Measurements from ENCODE around the gene RASL10A. TPM values are rescaled to one million over a fixed set of nuclear protein-coding genes. Genes with fewer than 3 reads are reported as not detected.

Gene RASL10A
- total RNA-seq, 1 donor from 2014 or later = 2.2 TPM

- intact Hi-C loops (cut with DNase I) = loop anchor here (10.0 kb wide), 1 partner anchor 45 kb away; no protein-coding TSS in a partner anchor
- ATAC-seq (no peak), DNase-seq (ENCODE audit: low spot score) (peak; percentile 63)
These were observed 6.0 kb downstream of the RASL10A start for GRCh38 chr22:29309332-29310064.

GRCh38 chr22:29308791-29309262 lies 6.7 kb downstream of the RASL10A start:
- no peak for DNase-seq (ENCODE audit: low spot score)
- ATAC-seq = no peak
- intact Hi-C loops (cut with DNase I) = loop anchor here (10.0 kb wide), 1 partner anchor 46 kb away; no protein-coding TSS in a partner anchor

GRCh38 chr22:29308148-29308790 lies 7.2 kb downstream of the RASL10A start:
- no peak for ATAC-seq
- peak; percentile 58 for DNase-seq (ENCODE audit: low spot score)
- intact Hi-C loops (cut with DNase I) = loop anchor here (10.0 kb wide), 1 partner anchor 47 kb away; no protein-coding TSS in a partner anchor

GRCh38 chr22:29307596-29308147 lies 7.8 kb downstream of the RASL10A start:
- no peak for DNase-seq (ENCODE audit: low spot score)
- no peak for ATAC-seq
- intact Hi-C loops (cut with DNase I) = loop anchor here (10.0 kb wide), 1 partner anchor 47 kb away; no protein-coding TSS in a partner anchor

- peak; percentile 90 for DNase-seq (ENCODE audit: low spot score)
- intact Hi-C loops (cut with DNase I) = loop anchor here (10.0 kb wide), 1 partner anchor 48 kb away; no protein-coding TSS in a partner anchor
- ATAC-seq = peak; percentile 64
These were observed 8.5 kb downstream of the RASL10A start for GRCh38 chr22:29306835-29307595.

- DNase-seq (ENCODE audit: low spot score) = peak; percentile 90
- intact Hi-C loops (cut with DNase I) = loop anchor here (10.0 kb wide), 1 partner anchor 48 kb away; no protein-coding TSS in a partner anchor
- ATAC-seq = peak; percentile 80
These were observed 9.2 kb downstream of the RASL10A start, which contains the start of gene GAS2L1 for GRCh38 chr22:29306175-29306834. GAS2L1 (plus strand) TSS chr22:29306650; CDS start chr22:29308106, 1,456 bp downstream.

GRCh38 chr22:29305836-29306174 lies 9.7 kb downstream of the RASL10A start:
- intact Hi-C loops (cut with DNase I) = loop anchor here (10.0 kb wide), 1 partner anchor 49 kb away; no protein-coding TSS in a partner anchor

GRCh38 chr22:29302681-29303465 lies 12.6 kb downstream of the RASL10A start:
- intact Hi-C loops (cut with DNase I) = loop anchor here (10.0 kb wide), 1 partner anchor 52 kb away; no protein-coding TSS in a partner anchor
- ATAC-seq = no peak
- DNase-seq (ENCODE audit: low spot score) = peak; percentile 61

More at GRCh38 chr22:29305836-29306174, 9.7 kb downstream of the RASL10A start:
- DNase-seq (ENCODE audit: low spot score) (no peak), ATAC-seq (no peak)

- intact Hi-C loops (cut with DNase I) = loop anchor here (10.0 kb wide), 1 partner anchor 52 kb away; no protein-coding TSS in a partner anchor
- ATAC-seq (no peak), DNase-seq (ENCODE audit: low spot score) (no peak)
These were observed 13.2 kb downstream of the RASL10A start for GRCh38 chr22:29302402-29302680.

GRCh38 chr22:29301716-29302401 lies 13.6 kb downstream of the RASL10A start:
- DNase-seq (ENCODE audit: low spot score) = no peak
- ATAC-seq = no peak
- intact Hi-C loops (cut with DNase I) = loop anchor here (10.0 kb wide), 1 partner anchor 53 kb away; no protein-coding TSS in a partner anchor

GRCh38 chr22:29300807-29301601 lies 14.5 kb downstream of the RASL10A start:
- intact Hi-C loops (cut with DNase I) = loop anchor here (10.0 kb wide), 1 partner anchor 54 kb away; no protein-coding TSS in a partner anchor
- ATAC-seq = no peak
- no peak for DNase-seq (ENCODE audit: low spot score)

GRCh38 chr22:29300467-29300806 lies 15.1 kb downstream of the RASL10A start:
- ATAC-seq (no peak), DNase-seq (ENCODE audit: low spot score) (no peak)
- intact Hi-C loops (cut with DNase I) = loop anchor here (10.0 kb wide), 1 partner anchor 54 kb away; no protein-coding TSS in a partner anchor

GRCh38 chr22:29299136-29299900 lies 16.2 kb downstream of the RASL10A start:
- intact Hi-C loops (cut with DNase I) = no loop called here
- DNase-seq (ENCODE audit: low spot score) = no peak
- ATAC-seq = no peak

- ATAC-seq = no peak
- intact Hi-C loops (cut with DNase I) = no loop called here
- no peak for DNase-seq (ENCODE audit: low spot score)
These were observed 16.9 kb downstream of the RASL10A start for GRCh38 chr22:29298641-29299040.

GRCh38 chr22:29292379-29292778 lies 23.1 kb downstream of the RASL10A start:
- intact Hi-C loops (cut with DNase I) = no loop called here
- DNase-seq (ENCODE audit: low spot score) (no peak), ATAC-seq (no peak)

- ATAC-seq (no peak), DNase-seq (ENCODE audit: low spot score) (no peak)
- intact Hi-C loops (cut with DNase I) = no loop called here
These were observed 24.3 kb downstream of the RASL10A start for GRCh38 chr22:29291215-29291614.
